HG02840 (cell line): ENCODE measurements around the gene FAM174A.

Source experiments
- ATAC-seq: cut with Tn5 transposase; IDR thresholded peaks from one replicate; pipeline ENCODE4 v1.9.1; 2021; ENCODE audit warnings: mild to moderate bottlenecking, moderate library complexity, moderate number of reproducible peaks; ENCODE audit not compliant: unreplicated experiment, low FRiP score

Gene FAM174A

DNA sequence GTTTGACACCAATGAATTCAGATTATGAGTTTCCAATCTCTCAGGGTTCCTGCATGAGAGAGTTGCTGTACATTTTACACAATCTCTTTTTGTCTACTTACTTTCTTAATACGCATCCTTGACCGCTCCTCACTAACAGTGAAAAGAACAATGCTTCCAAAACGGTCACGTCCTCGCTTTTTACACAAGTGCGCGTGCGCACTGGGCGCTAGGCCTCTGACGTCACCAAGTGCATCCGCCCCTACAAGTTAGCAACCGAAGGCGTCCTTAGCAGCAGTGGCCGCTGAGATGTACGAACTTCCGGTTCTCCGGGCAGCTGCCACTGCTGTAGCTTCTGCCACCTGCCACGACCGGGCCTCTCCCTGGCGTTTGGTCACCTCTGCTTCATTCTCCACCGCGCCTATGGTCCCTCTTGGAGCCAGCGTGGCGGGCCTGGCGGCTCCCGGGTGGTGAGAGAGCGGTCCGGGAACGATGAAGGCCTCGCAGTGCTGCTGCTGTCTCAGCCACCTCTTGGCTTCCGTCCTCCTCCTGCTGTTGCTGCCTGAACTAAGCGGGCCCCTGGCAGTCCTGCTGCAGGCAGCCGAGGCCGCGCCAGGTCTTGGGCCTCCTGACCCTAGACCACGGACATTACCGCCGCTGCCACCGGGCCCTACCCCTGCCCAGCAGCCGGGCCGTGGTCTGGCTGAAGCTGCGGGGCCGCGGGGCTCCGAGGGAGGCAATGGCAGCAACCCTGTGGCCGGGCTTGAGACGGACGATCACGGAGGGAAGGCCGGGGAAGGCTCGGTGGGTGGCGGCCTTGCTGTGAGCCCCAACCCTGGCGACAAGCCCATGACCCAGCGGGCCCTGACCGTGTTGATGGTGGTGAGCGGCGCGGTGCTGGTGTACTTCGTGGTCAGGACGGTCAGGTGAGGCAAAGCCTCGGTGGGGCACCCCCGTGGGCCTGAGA is at the start of gene FAM174A:
Gene FAM174A (plus strand): TSS at position 315 of the 946 bp plus-strand sequence. CDS start 157 bp downstream, at position 472.
- ATAC-seq = peak; percentile 98

DNA sequence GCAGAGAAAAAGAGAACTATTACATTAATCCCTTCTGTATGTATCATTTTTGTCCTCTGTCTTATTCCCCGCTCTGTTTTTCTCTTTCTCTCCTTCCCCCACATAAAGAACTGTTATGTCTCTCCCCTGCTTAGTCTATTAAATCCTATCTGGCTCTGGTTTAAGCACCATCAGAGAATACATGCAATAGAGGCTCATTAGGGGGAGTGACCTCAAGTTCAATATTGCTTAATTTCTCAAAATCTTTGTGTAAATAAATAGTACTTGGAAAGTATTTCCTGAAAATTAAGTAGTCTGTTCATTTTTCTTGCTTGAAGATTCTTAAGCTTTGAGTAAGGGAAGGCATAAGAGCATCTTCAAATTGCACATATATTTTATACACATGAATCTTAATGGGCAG is 41.2 kb upstream of the FAM174A start:
- no peak for ATAC-seq

DNA sequence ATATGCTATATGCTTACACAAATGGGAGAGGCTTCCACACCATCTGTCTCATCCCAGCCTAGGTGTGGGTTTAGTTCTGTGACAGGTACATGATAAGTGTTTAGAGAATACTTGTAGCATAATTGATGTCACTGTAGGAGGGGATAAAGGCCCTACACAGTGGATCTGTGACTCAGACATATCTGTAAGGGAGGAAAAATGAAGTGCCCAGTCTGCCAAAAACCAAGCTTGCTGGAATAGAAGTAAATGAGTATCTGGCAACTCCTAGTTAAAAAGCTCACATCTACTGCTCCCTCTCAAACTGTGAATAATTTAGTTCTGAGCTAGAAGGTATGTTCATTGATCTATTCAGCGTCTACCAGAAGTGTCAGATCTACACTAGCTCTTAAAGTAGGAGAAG is 38.9 kb upstream of the FAM174A start:
- ATAC-seq = no peak

DNA sequence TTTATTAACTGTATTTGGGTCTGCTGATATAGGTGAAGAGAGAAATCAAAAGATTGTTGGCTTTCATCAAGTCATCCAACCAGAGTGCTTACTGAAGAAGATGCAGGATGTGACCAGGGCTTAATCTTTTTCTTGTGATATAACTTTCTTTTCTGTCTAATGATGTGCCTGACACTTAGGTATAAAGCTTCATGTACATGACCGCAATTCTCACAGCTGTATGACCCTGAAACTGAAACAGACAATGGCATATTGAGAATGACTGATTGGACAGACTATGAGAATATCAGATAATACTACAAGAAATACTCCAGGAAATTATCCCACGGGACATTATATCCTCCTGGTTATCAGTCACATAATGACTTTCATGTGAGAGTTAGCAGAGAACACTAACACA is 32.5 kb upstream of the FAM174A start:
- no peak for ATAC-seq

DNA sequence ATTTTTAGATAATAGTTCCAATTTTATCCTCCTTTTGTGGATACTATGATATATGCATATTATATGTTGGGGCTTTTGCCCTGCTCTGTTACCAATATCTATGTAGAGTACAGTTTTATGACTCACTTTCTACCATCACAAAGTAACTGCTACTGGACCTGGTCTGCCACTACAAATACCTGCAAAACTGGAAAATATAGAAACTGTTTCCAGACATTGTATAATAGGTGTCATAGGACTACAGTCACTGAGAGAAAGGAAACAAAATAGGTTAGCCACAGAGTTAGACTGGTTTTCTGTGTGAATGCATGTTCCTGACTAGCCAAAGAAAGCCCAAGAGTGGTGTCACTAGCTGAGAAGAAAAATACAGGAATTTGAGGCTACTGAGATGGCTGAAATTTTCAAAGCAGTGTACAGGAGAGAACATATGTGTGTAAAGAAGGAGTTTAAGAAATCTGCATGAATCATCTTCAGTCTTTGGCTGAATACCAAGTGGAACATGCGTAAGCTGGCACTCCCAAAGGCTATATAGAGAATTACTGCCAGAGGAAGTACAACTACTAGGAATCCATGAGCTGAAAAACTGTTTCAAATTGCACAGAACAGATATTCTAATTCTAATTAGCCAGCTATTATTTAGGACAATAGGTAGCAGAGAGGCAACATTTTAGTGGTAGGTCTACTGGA is 29.0 kb upstream of the FAM174A start:
- ATAC-seq = no peak

DNA sequence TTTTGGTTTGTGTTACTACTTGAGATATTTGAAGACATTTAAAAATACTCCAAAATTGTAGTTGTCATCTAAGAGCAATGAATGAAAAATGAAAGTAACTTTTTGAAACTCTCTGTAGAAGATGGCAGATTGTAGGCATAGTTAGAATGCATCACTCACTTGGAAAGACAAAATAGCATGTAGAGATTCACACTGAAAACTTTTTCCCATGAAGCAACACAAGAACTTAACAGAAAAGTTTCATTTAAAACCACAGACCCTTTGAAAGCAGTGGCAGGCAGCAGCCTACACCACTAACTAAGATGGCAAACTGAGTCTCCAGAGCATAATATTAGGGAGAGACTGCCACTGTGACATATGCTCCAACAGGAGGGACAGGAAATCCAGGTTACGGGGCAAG is 18.9 kb upstream of the FAM174A start:
- ATAC-seq = no peak

DNA sequence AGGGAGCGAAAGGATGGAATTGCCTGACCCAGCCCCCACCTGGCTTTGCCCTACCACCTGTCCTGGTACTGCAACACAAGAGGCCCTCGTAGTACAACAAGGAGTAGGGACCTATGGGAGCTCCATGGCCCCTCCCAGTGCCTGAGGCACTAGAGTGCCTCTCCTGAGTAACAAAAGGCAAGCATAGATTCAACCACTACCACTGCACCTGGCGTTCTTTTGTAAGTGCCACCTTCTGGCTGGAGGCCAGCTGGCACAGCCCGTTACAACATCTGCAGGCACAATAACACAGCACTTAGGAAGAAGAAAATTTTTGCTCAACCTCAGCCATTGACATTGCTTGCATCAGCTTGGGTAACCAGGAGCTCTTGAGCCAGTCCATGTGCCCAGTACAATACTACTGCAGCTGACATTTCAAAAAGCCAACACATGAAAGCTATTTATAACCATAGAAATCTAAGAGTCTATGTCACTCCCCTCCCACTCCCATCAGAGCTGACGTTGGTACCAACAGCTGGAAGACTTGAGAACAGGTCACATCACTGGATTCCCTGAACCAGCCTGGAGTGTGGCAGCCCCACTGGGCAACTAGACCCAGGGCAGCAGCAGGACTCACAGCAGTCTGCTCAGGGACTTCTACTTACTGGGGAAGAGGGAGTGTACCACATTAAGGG is 17.7 kb upstream of the FAM174A start:
- no peak for ATAC-seq

DNA sequence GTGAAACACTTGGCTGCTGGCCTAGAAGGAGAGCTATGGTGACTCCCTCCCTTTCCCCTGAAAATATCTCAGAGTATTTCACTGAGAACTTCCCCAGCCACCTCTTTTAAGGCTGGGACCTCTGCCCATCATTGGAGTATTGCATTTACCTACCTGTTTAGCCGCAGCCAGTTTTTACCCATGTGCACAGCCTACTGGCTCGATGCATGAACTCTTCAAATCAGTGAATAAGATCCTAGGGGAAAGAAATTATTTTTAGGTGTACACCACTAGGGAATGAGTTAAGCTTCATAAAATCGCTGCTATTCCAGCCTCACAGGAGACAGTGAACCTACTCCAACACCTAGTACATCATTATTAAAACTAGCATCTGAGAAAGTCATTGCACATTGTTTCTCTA is 16.8 kb upstream of the FAM174A start:
- no peak for ATAC-seq

DNA sequence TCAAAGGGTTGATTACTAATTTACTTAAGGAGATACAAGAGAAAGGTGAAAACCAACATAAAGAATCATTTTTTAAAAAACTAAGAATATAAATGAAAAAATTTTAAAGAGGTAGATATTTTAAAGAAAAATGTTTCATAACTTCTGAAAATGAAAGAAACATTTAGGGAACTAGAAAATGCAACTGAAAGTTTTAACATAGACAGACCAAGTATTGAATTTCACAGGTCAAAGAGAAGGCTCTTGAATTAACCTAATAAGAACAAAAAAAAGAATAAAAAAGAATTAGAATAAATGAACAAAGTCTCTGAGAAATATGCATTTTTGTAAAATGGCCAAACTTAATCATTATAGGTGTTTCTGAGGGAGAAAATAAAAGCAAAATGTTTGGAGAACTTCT is 16.1 kb upstream of the FAM174A start:
- no peak for ATAC-seq

DNA sequence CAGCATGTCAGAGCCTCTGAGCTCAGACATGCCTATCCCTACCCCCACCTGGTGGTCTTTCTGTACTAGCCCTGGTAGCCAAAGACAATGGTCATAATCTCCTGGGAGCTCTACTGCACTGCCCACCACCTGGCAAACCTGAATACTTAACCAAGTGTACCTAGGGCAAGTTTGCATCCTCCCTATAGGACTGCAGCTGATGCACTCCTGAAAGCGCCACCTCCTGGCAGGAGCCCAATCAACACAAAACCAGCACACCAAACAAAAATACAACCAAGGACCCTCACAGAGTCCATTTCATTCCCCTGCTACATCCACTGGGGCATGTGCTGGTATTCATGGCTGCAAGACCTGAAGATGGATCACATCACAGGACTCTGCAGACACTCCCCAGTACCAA is 14.8 kb upstream of the FAM174A start:
- no peak for ATAC-seq

DNA sequence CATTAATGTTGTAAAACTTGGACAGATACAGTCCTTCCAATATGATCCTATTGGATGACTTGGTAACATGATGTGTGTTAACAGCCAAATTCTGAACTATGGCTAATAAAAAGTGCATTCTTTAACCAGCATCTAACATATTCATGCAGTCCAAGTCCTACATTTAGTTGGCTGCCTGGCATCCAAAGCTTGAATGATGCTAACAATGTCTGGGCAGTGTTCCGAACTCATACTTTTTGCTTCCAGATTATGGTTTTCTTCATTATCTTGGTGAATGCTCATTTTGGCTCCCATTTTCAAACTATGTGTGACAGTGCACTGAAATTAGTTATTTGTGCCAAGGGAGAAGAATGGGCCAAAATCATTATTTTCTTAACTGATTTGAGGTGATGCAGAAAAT is 2.8 kb downstream of the FAM174A start:
- ATAC-seq = no peak

DNA sequence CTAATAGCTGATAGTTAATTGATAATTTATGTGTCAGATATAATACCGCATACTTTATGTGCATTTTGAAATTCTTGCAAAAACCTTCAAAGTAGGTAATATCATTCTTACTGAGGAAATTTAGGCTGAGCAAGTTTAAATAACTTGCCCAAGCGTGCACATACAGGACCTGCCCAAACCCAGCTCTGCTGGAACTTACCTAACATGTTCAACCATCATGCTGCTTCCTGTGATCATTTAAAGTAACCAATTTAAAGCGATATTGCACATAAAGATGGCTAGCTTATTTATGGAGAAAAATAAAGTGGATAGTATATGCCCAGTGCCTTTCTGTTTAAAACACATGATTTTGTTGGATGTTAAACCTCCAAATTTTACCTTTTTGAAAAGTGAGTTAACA is 4.3 kb downstream of the FAM174A start:
- no peak for ATAC-seq

DNA sequence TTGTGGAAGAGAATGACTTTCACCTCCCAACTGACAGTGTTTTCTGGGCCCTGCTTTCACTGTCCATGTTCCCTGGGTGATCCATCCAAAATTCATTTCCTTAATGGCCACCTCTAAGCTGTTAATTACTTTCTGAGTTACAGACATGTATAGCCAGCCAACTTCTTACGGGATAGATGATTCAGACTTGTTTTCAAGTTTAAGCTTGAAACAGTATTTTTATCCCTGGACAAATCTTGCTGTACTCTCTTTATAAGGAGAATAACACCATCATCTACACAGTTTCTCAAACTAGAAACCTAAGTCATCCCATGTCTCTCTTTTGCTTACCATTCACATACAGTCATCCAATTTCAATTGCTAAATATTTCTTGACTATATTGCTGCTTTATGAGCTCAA is 6.9 kb downstream of the FAM174A start:
- no peak for ATAC-seq

DNA sequence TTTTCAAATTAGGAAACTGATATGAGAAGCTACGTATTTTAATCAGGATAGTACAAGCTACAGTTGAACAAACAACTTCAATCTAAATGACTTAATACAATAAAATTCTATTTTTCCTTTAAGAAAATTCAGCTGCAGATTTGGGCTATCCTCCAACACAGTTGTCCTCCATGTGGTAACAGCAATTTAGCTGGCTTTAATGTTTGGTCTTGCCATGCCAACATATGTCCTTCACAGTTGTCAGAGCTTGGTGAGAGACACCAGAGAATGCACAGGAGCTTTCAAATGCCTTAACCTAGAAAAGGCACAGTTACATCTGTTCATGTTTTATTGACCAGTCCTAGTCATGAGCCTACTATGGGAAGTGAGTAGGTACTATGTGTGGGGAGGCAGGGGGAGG is 10.8 kb downstream of the FAM174A start:
- no peak for ATAC-seq

DNA sequence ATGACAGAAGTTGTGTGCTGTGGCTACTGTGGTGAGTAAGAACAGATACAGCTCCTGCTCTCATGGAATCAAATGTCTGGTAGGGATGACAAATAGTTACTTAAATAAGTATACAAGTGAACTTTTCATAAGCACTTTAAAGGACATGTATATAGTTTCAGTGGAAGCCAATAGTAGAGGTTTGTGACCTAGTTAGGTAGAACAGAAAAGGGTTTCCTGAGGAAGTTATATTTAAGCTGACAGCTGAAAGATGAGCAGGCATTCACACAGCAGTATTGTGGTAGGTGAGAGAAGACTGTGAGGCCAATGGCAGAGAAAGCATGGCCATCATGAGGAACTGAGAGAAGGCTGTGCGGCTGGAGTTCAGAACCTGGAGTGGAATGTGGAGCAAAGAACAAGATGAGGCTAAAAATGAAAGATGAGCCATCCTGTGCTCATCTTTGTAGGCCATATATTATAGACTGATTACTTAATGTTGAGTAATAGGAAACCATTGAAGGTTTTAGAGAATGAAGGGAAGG is 15.4 kb downstream of the FAM174A start:
- peak; percentile 71 for ATAC-seq

DNA sequence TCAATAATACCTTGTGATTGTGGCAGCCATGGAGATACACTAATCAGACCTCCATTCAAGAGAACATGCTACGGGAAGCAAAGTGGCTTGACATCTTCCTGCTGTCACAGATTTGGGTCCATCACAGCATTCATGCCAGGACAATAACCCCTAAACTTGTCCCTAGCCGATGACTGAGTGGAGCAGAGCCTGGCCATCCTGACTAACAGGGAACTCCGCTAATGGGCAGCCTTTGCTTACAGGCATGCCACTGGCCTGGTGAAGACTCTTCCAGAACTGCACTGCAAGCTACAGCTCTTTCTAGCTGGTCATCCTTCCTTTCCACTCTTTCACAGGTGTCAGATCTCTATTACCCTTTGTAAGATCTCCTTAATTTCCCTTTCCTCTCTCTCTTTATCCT is 16.0 kb downstream of the FAM174A start:
- ATAC-seq = no peak

DNA sequence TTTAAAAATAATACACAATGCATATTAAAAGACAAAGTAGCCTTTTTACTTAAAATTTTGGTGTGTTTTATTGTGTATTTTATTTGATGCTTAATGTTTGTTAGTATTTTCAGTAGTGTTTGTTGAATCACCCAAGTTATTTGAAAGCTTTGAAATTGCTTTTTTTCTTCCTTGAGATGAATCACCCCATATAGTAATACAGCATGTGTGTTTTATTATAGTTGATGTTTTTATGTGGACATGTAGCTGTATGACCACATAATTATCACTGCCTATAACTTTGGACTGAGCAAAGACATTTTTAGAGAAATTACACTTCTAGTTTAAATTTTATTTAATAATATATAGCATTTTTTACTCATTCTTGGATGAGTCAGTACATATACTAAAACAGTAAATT is 18.0 kb downstream of the FAM174A start:
- no peak for ATAC-seq

DNA sequence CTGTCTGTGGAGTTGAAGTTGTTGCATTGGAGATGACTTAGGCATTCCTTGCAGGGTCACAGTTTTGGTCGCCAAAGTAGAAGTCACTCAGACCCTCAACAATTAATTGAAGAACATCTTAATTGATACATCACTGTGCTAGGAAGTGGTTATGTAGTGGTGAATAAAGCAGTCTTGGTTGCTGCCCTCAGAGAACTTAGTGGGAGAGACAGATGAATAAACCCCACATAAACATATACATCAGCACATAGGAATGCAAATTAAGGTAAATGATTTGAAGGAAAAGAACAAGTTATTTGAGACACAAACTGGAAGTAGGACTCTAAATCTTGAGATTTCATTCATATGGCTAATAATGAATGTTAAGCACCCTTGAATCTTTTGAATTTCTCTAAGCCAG is 25.7 kb downstream of the FAM174A start:
- no peak for ATAC-seq

DNA sequence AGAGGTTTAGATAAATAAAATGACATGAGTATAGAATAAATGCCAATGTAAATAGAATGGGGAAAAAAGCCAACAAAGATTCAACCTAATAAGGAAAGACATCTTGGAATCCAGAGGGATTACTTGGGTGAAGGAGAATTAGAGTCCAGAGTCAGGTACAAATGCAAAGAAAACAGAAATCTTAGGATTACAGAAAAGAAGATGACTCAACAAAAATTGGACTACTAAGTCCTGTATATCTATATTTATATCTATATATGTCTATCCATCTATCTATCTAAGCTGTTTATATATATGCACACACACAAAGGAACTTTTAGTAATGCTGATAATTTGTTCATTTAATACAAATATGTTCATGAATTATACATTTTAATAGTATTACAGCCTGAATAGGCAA is 27.6 kb downstream of the FAM174A start:
- ATAC-seq = no peak

DNA sequence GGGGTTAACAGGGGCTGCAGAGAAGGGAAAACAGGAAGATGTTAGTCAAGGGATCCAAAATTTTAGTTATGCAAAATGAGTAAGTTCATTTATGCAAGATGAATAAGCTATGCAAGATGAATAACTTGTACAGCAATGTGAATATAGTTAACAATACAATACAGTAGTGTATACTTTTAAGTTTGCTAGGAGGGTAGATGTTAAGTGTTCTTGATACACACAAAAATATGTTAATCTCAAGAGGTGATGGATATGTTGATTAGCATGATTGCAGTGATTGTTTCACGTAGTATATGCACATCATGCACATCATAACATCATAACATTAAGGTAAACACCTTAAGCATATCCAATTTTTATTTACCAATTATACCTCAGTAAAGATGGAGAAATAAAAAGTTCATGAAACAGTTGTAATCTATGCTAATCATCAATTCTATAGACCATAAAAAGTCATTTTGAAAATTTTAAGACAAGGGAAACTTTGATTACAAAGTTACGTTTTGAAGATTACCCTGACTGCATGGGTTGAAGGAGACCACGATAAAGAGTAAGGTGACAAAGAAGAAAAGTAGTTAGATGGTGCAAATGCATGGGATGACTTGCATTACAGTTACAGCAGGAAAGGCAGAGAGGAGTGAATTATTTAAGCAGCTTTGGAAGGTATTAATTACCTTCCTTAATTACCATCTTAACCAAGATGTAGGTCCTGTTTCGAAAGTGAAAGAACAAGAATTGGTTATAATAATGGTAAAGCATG is 31.4 kb downstream of the FAM174A start:
- no peak for ATAC-seq
